ENCODE results near the gene MRPL52.
"Not testable (repeated sequence)": the region's sequence is repeated elsewhere in the genome, so short reads cannot be mapped to it uniquely, and the experiment has no call there.

Gene MRPL52

DNA sequence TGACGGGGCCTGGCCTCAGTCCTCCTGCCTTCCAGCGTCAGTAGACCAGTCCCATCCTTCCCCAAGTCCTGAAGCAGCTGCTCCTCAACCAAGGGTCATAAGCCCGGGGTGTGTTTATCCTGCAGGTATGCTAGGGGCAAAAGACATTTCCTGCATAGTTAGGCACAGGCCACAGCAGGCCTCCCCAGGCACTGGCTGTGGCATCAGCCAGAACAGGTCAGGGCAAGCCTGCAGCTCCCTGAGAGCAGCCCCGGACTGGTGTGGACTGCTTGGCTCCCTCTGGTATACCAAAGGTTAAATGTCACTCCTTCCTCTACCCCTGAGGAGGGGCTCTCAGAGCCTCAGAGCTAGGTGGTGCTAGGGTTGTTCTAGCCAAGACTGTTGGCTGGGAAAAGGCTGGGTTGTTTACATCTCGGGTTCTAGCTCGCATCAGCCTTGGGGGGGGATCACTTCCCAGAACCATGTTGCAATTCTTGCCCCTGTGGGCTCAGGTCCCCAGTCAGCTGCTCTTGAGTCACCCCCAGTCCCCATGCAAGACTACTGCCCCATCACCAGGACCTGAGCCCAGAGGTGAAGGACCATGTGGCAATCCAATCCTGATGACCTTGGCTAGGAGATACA, 9.6 kb downstream of the MRPL52 start:
- DNase-seq (ENCODE audit: low spot score), result no peak

DNA sequence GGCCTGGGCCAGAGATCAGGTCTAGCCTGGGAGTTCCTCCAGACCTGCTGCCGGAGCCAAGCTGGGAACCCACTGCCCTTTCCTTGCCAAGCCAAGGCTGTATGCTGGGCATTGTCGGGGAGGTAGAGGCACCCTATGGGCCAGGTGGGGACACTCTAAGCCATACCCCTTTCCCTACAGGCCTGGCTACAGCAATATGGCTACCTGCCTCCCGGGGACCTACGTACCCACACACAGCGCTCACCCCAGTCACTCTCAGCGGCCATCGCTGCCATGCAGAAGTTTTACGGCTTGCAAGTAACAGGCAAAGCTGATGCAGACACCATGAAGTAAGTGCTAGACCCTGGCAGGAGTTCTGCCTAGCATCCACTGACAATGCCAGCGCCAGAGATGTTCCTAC, 11.6 kb downstream of the MRPL52 start:
- no peak for DNase-seq (ENCODE audit: low spot score)

DNA sequence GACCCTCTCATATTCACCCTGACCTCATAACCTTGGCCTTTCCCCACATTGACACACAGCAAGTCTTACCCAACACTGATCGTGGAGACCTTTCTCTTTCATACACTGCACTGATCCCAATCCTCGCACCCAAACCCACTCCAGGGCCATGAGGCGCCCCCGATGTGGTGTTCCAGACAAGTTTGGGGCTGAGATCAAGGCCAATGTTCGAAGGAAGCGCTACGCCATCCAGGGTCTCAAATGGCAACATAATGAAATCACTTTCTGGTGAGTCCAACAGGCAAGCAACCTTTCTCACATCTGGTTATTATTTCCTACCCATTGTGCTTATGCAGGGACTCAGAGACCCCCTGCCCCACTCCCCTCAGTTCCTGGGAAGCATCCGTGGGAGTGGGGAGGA, 12.1 kb downstream of the MRPL52 start:
- no peak for DNase-seq (ENCODE audit: low spot score)

DNA sequence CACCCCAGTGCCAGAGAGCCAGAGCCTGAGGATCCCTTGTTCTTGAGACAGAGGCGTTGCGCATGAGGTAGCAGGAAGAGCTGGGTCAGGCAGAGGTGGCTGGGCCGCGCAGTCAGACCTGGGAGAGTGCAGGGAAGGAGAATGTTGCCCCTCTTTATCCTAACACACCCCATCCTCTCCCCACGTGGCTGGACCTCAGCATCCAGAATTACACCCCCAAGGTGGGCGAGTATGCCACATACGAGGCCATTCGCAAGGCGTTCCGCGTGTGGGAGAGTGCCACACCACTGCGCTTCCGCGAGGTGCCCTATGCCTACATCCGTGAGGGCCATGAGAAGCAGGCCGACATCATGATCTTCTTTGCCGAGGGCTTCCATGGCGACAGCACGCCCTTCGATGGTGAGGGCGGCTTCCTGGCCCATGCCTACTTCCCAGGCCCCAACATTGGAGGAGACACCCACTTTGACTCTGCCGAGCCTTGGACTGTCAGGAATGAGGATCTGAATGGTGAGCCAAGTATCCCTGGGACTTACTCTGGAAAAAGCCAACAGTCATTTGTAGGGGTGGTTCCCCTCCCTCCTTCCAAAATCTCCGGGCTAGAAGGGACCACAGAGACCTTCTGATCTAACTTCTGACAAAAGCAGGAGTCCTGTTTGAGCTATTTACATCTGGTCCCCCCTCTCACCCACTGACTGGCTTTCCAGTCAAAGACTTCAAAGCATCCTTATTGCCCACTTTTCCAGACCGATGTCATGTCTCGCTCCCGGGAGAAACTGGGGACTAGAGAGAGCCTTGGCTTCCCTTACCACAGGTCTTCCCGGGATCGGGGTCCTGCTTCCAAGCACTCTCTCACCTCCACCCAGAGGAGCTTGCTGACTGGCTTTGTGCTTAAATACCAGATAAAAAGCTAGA, 12.8 kb downstream of the MRPL52 start:
- no peak for DNase-seq (ENCODE audit: low spot score)

DNA sequence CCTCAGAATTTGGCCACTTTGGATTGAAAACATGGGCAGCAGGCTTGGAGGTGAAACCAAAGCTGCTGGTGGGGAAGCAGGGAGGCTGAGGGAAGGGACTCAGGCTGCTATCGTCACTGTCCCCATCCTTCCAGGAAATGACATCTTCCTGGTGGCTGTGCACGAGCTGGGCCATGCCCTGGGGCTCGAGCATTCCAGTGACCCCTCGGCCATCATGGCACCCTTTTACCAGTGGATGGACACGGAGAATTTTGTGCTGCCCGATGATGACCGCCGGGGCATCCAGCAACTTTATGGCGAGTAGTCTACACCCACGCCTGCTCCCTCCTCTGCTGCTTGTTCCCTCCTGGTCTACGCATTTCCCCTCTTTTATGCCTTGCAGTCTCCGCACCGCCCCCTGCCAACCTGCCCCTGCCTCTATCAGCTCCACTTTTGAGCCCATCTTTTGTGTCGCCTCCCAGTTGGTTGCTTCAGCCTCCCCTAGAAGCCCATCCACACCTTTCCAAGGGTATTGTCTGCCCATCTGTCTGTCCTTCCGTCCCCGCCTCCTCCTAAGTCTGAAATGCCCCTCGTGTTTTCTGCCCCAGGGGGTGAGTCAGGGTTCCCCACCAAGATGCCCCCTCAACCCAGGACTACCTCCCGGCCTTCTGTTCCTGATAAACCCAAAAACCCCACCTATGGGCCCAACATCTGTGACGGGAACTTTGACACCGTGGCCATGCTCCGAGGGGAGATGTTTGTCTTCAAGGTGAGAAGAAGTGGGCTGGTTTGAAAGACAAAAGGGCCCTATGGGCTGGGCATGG, 13.6 kb downstream of the MRPL52 start:
- no peak for DNase-seq (ENCODE audit: low spot score)

DNA sequence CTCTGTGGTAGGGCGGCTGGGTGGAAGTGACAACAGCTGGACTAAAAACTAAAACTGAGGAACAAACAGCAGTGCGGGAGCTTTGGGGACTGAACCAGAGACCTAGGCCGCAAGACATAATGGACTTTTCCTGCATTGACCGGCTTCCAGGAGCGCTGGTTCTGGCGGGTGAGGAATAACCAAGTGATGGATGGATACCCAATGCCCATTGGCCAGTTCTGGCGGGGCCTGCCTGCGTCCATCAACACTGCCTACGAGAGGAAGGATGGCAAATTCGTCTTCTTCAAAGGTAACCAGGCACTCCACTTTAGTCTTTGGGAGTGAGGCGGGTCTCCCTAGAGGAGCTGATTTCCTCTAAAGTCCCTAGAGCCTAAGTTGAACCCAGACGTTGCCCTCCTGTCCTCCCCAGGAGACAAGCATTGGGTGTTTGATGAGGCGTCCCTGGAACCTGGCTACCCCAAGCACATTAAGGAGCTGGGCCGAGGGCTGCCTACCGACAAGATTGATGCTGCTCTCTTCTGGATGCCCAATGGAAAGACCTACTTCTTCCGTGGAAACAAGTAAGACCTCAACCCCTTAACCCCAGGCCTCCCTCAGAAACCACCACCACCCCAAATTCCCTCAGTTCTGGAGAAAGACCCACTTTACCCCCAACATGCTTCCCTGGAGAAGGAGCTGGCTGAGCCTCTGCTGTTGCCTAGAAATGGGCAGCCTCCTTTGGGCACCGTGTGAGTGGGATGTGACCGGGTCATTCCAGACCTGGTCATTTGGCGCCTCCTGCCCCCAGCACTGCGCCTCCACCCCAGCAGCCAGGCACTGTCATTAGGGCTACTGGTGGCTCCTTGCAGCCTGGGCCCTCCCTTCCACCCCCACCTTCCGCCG, 14.8 kb downstream of the MRPL52 start:
- no peak for DNase-seq (ENCODE audit: low spot score)

DNA sequence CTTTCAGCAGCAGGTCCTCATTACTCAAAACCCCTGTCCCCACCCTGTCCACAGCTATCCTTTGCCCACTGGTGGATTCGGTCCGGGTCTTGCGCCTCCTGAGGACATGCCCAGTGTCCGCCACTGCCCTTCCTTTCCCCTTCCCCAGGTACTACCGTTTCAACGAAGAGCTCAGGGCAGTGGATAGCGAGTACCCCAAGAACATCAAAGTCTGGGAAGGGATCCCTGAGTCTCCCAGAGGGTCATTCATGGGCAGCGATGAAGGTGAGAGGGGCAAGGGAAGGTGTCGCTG, 15.4 kb downstream of the MRPL52 start:
- DNase-seq (ENCODE audit: low spot score), result no peak

DNA sequence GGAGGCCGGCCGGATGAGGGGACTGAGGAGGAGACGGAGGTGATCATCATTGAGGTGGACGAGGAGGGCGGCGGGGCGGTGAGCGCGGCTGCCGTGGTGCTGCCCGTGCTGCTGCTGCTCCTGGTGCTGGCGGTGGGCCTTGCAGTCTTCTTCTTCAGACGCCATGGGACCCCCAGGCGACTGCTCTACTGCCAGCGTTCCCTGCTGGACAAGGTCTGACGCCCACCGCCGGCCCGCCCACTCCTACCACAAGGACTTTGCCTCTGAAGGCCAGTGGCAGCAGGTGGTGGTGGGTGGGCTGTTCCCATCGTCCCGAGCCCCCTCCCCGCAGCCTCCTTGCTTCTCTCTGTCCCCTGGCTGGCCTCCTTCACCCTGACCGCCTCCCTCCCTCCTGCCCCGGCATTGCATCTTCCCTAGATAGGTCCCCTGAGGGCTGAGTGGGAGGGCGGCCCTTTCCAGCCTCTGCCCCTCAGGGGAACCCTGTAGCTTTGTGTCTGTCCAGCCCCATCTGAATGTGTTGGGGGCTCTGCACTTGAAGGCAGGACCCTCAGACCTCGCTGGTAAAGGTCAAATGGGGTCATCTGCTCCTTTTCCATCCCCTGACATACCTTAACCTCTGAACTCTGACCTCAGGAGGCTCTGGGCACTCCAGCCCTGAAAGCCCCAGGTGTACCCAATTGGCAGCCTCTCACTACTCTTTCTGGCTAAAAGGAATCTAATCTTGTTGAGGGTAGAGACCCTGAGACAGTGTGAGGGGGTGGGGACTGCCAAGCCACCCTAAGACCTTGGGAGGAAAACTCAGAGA, 16.3 kb downstream of the MRPL52 start:
- no peak for DNase-seq (ENCODE audit: low spot score)

DNA sequence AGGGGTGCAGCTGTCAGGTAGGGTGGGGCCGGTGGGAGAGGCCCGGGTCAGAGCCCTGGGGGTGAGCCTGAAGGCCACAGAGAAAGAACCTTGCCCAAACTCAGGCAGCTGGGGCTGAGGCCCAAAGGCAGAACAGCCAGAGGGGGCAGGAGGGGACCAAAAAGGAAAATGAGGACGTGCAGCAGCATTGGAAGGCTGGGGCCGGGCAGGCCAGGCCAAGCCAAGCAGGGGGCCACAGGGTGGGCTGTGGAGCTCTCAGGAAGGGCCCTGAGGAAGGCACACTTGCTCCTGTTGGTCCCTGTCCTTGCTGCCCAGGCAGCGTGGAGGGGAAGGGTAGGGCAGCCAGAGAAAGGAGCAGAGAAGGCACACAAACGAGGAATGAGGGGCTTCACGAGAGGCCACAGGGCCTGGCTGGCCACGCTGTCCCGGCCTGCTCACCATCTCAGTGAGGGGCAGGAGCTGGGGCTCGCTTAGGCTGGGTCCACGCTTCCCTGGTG, 17.2 kb downstream of the MRPL52 start:
- no peak for DNase-seq (ENCODE audit: low spot score)

DNA sequence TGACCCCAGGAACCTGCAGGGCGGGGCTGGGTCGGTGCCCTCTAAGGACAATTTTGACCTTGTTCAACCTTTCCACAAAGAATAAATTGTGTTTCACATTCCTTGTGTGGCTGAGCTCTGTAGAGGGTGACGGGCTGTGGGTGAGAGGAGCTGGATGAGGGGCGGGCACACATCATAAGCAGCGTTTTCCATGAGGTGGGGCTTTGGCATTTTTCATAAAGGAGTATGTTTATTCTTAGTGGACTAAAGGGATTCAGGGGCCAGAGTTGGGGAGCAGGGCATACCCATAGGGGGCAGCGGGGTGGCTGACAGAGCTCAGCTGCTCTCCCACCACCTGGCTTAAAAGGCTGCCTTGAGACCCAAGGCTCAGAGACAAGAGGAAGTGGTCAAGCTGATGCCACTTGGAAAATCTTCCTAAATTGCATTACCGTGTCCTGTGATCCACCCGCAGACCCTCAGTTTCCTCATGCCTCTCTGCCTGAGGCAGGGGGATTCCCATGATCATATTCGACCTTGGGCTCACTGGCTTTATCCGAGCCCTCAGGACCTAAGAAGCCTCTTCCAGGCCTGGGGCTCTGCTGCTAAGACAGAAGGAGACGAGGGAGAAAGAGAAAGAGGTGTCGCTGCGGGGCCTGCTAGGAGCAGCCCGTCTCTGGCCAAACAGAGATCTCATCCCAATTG, 18.1 kb downstream of the MRPL52 start:
- DNase-seq (ENCODE audit: low spot score), result no peak

DNA sequence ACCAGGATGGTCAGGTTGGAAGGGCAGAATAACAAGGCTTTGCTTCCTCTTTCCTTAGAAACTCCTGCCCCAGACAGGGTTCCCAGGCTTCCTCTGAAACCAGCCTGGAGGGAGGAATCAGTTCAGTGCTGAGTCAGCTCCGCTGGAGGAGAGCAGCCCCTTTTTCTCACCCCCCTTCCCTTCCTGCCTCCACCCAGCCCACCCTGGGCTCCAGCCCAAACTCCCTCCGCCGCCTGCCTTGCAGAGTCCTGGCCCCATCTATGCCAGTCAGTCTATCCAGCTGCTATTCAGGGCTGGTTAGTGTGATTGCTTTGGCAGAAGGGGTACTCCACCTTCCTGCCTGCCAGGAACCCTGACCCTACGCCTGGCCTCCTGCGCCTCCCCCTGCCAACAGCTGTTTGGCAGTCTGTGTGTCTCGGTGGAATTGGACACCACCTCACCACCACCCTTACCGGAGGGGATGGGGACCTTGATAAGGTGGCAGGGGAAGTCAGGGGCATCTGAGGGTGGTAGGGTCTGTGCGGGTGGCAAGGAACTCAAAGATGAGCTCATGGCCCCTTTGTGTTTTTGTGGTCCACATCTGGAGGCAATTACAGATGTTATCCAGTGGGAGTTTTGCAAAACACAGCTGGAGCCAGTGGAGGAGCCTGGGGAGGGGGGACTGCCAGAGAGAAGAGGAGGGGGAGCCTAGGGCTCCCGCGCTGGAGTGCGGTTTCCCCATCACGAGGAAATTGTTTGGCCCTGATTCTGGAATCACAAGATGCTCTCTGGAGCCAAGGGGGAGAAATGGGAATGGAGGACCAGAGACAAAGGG, 18.9 kb downstream of the MRPL52 start:
- DNase-seq (ENCODE audit: low spot score), result no peak

DNA sequence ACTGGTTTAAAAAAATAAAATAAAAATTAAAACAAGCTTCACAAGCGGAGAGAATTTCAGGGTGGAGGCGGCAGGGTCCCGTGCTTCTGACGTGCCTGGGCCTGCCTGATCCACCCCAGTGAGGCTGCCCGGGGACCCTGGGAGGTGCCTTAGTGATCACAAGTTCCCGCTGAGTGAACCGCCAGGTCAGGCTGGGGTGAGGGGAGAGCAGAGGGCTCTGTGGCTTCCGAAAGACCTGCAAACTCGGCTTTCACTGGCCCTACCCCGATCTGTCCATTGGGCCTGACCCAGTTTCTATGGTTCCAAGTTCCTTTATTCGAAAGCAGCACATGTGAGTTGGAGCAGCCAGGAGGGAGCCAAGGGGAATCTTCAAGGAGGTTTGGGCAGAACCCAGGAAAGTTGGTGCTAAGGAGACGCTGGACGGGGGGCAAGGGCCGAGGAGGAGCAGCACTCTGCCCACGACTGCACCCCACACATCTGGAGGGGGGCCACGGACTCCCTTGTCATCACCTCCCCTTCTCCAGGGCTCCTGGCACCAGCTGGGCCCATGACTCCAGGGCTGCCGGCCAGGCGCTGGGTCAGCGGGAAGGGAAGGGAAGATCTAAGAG, 19.6 kb downstream of the MRPL52 start:
- no peak for DNase-seq (ENCODE audit: low spot score)

DNA sequence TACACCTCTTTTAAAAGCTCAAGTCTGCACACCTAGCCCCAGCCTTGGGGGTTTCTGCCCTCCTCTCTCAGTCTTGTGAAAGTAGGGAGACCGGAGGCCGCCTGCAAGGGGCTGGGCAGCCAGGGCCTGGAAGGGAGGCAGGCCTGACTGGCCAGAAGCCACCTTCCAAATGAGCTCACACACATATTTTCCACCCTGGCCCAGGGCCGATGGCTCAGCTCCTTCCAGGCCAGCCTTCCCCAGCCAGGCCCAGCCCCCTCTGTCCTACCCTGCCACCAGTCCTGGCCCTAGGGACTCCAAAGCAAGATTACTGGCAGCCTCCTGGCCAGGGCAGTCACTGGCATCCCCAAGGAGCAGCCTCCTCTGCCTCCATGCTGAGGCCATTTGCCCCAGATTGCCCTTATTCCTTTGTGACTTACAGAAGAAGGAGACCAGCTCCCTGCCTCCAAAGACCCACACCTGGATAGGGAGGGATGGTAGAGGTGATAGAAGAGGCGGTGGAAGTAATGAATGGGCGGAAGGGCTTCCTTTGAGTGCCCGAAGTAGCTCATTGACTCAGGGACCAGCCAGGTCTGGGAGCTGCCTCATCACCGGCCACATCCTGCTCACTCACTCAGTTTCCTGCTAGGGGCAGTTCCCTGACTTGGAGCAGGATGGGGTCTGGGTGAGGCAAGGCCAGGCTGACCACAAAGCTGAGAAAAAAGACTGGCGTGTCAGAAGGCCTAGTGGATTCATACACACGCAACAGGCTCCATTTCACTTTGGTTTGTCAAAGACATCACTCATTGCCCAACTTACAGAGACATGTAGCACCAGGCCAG, 21.5 kb downstream of the MRPL52 start:
- no peak for DNase-seq (ENCODE audit: low spot score)

DNA sequence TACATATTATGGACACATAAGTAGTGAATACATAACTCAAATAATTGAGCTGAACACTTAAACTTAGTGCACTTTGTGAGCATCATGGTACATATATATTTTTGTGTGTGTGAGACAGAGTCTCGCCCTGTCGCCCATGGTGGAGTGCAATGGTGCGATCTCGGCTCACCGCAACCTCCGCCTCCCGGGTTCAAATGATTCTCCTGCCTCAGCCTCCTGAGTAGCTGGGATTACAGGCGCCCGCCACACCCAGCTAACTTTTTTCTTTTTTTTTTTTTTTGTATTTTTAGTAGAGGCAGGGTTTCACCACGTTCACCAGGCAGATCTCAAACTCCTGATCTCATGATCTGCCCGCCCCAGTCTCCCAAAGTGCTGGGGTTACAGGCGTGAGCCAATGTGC, 22.5 kb downstream of the MRPL52 start:
- DNase-seq (ENCODE audit: low spot score), result not testable (repeated sequence)

DNA sequence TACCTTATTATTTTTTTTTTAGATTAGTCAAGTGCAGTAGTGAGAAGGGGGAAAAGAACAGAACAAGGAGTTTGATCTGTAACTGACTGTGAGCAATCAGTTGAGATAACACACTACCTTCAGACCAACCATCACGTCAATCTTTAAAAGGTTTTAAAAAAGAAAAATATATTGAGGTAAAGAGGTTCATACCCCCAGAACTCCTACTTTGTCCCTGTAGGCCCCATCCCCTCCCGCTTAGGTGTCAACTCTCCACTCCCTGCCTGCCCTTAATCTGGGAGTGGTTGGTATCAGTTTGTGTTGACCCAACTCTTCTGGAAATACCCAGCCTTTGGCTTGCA, 22.9 kb downstream of the MRPL52 start:
- no peak for DNase-seq (ENCODE audit: low spot score)

DNA sequence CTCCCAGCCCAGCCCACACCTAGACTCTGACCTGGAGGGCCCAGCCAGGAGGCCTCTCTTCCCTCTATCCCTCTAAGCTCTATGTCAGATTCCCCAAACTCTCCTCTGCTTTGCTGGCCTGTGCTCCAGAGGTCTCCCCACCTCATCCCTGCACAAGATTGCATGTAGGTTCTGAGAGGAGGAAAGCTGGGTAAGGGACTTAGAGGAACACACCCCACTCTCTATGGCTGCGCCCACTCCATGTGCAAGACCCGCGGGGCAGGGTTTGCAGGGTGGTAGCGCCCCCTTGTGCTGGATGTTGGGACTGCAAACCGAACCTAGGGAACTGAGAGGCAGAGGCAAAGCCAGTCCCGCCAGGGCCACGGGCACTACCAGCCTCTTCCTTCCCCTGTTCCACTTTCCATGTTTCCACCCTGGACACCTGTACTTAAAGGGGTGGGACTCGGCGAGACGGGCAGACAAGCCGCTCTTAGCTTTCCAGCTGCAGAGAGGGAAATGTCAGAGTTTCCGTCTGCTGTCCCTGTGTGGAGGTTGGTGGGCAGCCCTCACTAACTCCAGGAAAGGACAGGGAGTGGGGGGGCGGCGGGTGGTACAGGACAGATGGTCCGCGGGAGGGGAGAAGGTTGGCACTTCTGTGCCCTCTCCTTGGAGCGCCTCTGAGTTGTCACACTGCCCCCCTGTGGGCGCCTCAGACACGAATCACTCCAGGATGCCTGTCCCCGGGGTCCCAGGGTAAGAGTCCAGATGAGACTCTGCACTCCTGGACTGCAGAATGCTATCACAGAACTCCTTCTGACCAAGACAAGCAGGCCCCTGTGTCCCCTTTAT, 23.5 kb downstream of the MRPL52 start:
- DNase-seq (ENCODE audit: low spot score), result peak; percentile 84

DNA sequence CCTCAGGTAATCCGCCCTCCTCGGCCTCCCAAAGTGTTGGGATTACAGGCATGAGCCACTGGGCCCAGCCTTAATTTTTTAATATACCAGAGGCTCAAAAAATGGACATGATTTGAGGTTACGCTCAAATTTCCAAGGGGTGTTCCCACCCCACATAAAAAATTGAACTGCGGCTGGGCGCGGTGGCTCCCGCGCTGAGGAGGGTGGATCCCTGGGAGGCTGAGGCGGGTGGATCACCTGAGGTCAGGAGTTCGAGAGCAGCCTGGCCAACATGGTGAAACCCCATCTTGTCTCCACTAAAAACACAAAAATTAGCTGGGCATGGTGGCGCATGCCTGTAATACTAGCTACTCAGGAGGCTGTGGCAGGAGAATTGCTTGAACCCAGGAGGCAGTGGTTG, 24.6 kb downstream of the MRPL52 start:
- not testable (repeated sequence) for DNase-seq (ENCODE audit: low spot score)

Measured in HuH-7.5 (cell line).